Hepatocyte (in vitro differentiated cells): Measurements from ENCODE around the gene RGS13.

Experiments used
- EZH2 ChIP-seq: fragments of 200-600 bp; sonication (generic); IDR thresholded peaks from 2 replicates; pipeline ENCODE4 v1.6.1; 2016; ENCODE audit warnings: antibody characterized with exemption, mild to moderate bottlenecking, borderline replicate concordance
- TF ChIP-seq, protein P1 (sequence below): fragments of 200-600 bp; sonication (generic); IDR thresholded peaks from 2 replicates; pipeline ENCODE4 v1.5.1; 2016; ENCODE audit warnings: antibody characterized with exemption, mild to moderate bottlenecking; ENCODE audit not compliant: poor library complexity

DNA sequence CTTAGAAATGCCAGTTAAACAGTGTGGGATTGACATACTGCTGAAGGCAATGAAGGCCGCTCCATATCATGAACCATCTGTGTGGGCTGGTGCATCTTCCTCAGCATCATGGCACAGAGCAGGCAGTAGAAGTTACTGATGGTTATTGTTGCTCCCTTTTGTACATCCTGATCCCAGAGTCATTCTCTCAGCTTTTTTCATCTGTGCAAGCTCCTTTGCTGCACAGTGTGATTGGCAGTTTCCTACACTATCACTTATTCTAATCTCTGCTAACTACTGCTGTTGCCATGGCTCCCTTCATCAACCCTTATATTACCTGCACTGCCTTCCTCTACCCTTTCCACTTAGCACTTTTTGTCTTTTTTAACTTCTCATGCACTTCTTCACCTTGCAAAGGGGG, 16.2 kb downstream of the RGS13 start:
- TF ChIP-seq, protein P1, sequence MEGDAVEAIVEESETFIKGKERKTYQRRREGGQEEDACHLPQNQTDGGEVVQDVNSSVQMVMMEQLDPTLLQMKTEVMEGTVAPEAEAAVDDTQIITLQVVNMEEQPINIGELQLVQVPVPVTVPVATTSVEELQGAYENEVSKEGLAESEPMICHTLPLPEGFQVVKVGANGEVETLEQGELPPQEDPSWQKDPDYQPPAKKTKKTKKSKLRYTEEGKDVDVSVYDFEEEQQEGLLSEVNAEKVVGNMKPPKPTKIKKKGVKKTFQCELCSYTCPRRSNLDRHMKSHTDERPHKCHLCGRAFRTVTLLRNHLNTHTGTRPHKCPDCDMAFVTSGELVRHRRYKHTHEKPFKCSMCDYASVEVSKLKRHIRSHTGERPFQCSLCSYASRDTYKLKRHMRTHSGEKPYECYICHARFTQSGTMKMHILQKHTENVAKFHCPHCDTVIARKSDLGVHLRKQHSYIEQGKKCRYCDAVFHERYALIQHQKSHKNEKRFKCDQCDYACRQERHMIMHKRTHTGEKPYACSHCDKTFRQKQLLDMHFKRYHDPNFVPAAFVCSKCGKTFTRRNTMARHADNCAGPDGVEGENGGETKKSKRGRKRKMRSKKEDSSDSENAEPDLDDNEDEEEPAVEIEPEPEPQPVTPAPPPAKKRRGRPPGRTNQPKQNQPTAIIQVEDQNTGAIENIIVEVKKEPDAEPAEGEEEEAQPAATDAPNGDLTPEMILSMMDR: no peak
- TF ChIP-seq EZH2: no peak
